ENCODE measurements around the gene WDR4. TPM values are rescaled to one million over a fixed set of nuclear protein-coding genes. Genes with fewer than 3 reads are reported as not detected.

The WDR4 gene
- polyA plus RNA-seq, 1 donor: 12.7 TPM

Other genes with a start within 250 kb of the WDR4 start
- gene PDE9A, start 225.9 kb downstream of the WDR4 start, polyA plus RNA-seq: 19.8 TPM
- gene NDUFV3, start 13.8 kb upstream of the WDR4 start, polyA plus RNA-seq: 32.8 TPM
- gene ERVH48-1, start 46.1 kb upstream of the WDR4 start, polyA plus RNA-seq: 1.2 TPM
- 12.0 TPM for gene PKNOX1, start 95.0 kb upstream of the WDR4 start, polyA plus RNA-seq
- 8.5 TPM for gene CBS, start 196.3 kb upstream of the WDR4 start, polyA plus RNA-seq
- gene U2AF1, start 228.0 kb upstream of the WDR4 start, polyA plus RNA-seq: 52.1 TPM